Measurements from ENCODE around the gene DSG1.

DSG1 gene

GRCh38 chr18:31275722-31276463 lies 42.1 kb upstream of the DSG1 start:
- no peaks in the 10 kb centered on the region for H3K9me3 ChIP-seq (ENCODE audit: control insufficient read depth, insufficient read depth, low read length)
- H3F3A ChIP-seq (ENCODE audit: control insufficient read depth, insufficient read depth): no peaks in the 10 kb centered on the region
- H4K20me1 ChIP-seq (ENCODE audit: control insufficient read depth, insufficient read depth, low read depth, low read length): no peaks in the 10 kb centered on the region
- H3K4me2 ChIP-seq (ENCODE audit: low read length): no peak overlapping the region
- H3K4me1 ChIP-seq (ENCODE audit: control insufficient read depth, low read length): no peaks in the 10 kb centered on the region
- TF ChIP-seq CTCF (IDR thresholded peaks at IDR 0.05; ENCODE audit: low read depth, low read length, poor library complexity, severe bottlenecking) (no peak), EZH2phosphoT487 (IDR thresholded peaks at IDR 0.05; ENCODE audit: borderline replicate concordance, low read length) (no peak)
- no peaks in the 10 kb centered on the region for H3K79me2 ChIP-seq (ENCODE audit: control insufficient read depth, low read length)
- H3K27ac ChIP-seq (ENCODE audit: low read depth, low read length): no peak overlapping the region
- H3K36me3 ChIP-seq (ENCODE audit: control insufficient read depth, low read length): no peaks in the 10 kb centered on the region
- H3K27me3 ChIP-seq (ENCODE audit: control insufficient read depth, low read length): no peaks in the 10 kb centered on the region
- no peaks in the 10 kb centered on the region for H3K9me2 ChIP-seq (replicated peaks; ENCODE audit: control insufficient read depth, low read length)
- no peak overlapping the region for H3K4me3 ChIP-seq (ENCODE audit: low read length)

- Histone ChIP-seq H3K79me2 (ENCODE audit: control insufficient read depth, low read length) (no peaks in the 10 kb centered on the region), H3K4me3 (ENCODE audit: low read length) (no peak overlapping the region), H3K27ac (ENCODE audit: low read depth, low read length) (no peak overlapping the region), H3K4me2 (ENCODE audit: low read length) (no peak overlapping the region), H3F3A (ENCODE audit: control insufficient read depth, insufficient read depth) (no peaks in the 10 kb centered on the region), H4K20me1 (ENCODE audit: control insufficient read depth, insufficient read depth, low read depth, low read length) (no peaks in the 10 kb centered on the region), H3K27me3 (ENCODE audit: control insufficient read depth, low read length) (no peaks in the 10 kb centered on the region), H3K9me2 (replicated peaks; ENCODE audit: control insufficient read depth, low read length) (no peaks in the 10 kb centered on the region), H3K36me3 (ENCODE audit: control insufficient read depth, low read length) (no peaks in the 10 kb centered on the region), H3K4me1 (ENCODE audit: control insufficient read depth, low read length) (no peaks in the 10 kb centered on the region), H3K9me3 (ENCODE audit: control insufficient read depth, insufficient read depth, low read length) (no peaks in the 10 kb centered on the region)
- no peak for TF ChIP-seq CTCF (IDR thresholded peaks at IDR 0.05; ENCODE audit: low read depth, low read length, poor library complexity, severe bottlenecking)
- no peak for TF ChIP-seq EZH2phosphoT487 (IDR thresholded peaks at IDR 0.05; ENCODE audit: borderline replicate concordance, low read length)
These were observed 39.3 kb upstream of the DSG1 start for GRCh38 chr18:31278609-31279071.

- no peaks in the 10 kb centered on the region for H4K20me1 ChIP-seq (ENCODE audit: control insufficient read depth, insufficient read depth, low read depth, low read length)
- H3K9me2 ChIP-seq (replicated peaks; ENCODE audit: control insufficient read depth, low read length): no peaks in the 10 kb centered on the region
- H3K4me3 ChIP-seq (ENCODE audit: low read length): no peak overlapping the region
- no peaks in the 10 kb centered on the region for H3K27me3 ChIP-seq (ENCODE audit: control insufficient read depth, low read length)
- H3K79me2 ChIP-seq (ENCODE audit: control insufficient read depth, low read length): no peaks in the 10 kb centered on the region
- no peaks in the 10 kb centered on the region for H3F3A ChIP-seq (ENCODE audit: control insufficient read depth, insufficient read depth)
- no peaks in the 10 kb centered on the region for H3K36me3 ChIP-seq (ENCODE audit: control insufficient read depth, low read length)
- H3K27ac ChIP-seq (ENCODE audit: low read depth, low read length): no peak overlapping the region
- TF ChIP-seq EZH2phosphoT487 (IDR thresholded peaks at IDR 0.05; ENCODE audit: borderline replicate concordance, low read length) (no peak), CTCF (IDR thresholded peaks at IDR 0.05; ENCODE audit: low read depth, low read length, poor library complexity, severe bottlenecking) (no peak)
- no peak overlapping the region for H3K4me2 ChIP-seq (ENCODE audit: low read length)
- H3K9me3 ChIP-seq (ENCODE audit: control insufficient read depth, insufficient read depth, low read length): no peaks in the 10 kb centered on the region
- no peaks in the 10 kb centered on the region for H3K4me1 ChIP-seq (ENCODE audit: control insufficient read depth, low read length)
These were observed 37.5 kb upstream of the DSG1 start for GRCh38 chr18:31280502-31280901.
